Measurements from ENCODE around the gene CFAP61. TPM values are rescaled to one million over a fixed set of nuclear protein-coding genes. Genes with fewer than 3 reads are reported as not detected.
"Not testable (repeated sequence)": the region's sequence is repeated elsewhere in the genome, so short reads cannot be mapped to it uniquely, and the experiment has no call there.

The CFAP61 gene
- total and polyA plus RNA-seq, 8 donors: 0.15 to 0.53 (median 0.33) TPM

DNA sequence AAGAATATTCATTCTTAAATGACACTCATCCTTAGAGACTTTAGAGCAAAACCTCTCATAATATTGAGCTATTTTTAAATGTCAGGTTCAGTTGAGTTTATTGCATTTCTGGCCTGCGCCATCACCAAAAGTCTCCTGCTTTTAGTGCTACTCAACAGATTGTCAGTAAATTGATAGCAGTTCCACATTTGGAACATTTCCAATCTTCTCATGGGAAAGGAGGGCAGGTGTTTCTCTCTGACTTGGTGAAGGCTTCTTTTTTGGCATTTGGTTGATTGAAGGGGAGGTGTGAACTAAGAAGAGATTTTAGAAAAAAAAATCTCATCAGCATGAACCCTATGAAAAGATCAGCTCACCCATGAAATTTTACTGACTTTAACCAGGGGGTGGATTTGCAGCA is 189.6 kb downstream of the CFAP61 start:
- TF ChIP-seq, protein P1, sequence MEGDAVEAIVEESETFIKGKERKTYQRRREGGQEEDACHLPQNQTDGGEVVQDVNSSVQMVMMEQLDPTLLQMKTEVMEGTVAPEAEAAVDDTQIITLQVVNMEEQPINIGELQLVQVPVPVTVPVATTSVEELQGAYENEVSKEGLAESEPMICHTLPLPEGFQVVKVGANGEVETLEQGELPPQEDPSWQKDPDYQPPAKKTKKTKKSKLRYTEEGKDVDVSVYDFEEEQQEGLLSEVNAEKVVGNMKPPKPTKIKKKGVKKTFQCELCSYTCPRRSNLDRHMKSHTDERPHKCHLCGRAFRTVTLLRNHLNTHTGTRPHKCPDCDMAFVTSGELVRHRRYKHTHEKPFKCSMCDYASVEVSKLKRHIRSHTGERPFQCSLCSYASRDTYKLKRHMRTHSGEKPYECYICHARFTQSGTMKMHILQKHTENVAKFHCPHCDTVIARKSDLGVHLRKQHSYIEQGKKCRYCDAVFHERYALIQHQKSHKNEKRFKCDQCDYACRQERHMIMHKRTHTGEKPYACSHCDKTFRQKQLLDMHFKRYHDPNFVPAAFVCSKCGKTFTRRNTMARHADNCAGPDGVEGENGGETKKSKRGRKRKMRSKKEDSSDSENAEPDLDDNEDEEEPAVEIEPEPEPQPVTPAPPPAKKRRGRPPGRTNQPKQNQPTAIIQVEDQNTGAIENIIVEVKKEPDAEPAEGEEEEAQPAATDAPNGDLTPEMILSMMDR (IDR thresholded peaks at IDR 0.05): no peak
- WGBS, 2 donors: 51 to 53% methylated on average over 1 of the region's 1 CpG
- FAIRE-seq: no peak

DNA sequence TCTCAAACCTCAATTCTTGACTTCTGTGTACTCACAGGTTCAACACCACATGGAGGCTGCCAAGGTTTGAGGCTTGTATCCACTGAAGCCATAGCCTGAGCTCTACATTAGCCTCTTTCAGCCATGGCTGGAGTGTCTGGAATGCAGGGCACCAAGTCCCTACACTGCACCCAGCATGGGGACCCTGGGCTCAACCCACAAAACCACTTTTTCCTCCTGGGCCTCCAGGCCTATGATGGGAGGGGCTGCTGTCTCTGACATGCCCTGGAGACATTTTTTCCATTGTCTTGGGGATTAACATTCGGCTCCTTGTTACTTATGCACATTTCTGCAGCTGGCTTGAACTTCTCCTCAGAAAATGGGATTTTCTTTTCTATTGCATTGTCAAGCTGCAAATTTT is 192.1 kb downstream of the CFAP61 start:
- WGBS, 2 donors: 92 to 93% methylated on average over 1 of the region's 1 CpG
- FAIRE-seq; H3K36me3 ChIP-seq; H3K4me3 ChIP-seq; intact Hi-C loops (cut with DNase I); H3K27ac ChIP-seq; H3K27me3 ChIP-seq; DNase-seq; ATAC-seq; H3K9me3 ChIP-seq; H3K4me1 ChIP-seq: not testable (repeated sequence)

More for the DNA sequence above, 189.6 kb downstream of the CFAP61 start:
- DNase-seq: no peak
- Histone ChIP-seq H3K4me1 (no peaks in the 10 kb centered on the region), H3K27ac (no peak overlapping the region), H3K27me3 (no peaks in the 10 kb centered on the region), H3K4me3 (no peak overlapping the region), H3K36me3 (no peaks in the 10 kb centered on the region), H3K9me3 (no peaks in the 10 kb centered on the region)
- intact Hi-C loops (cut with DNase I): no loop called here
- no peak for ATAC-seq

DNA sequence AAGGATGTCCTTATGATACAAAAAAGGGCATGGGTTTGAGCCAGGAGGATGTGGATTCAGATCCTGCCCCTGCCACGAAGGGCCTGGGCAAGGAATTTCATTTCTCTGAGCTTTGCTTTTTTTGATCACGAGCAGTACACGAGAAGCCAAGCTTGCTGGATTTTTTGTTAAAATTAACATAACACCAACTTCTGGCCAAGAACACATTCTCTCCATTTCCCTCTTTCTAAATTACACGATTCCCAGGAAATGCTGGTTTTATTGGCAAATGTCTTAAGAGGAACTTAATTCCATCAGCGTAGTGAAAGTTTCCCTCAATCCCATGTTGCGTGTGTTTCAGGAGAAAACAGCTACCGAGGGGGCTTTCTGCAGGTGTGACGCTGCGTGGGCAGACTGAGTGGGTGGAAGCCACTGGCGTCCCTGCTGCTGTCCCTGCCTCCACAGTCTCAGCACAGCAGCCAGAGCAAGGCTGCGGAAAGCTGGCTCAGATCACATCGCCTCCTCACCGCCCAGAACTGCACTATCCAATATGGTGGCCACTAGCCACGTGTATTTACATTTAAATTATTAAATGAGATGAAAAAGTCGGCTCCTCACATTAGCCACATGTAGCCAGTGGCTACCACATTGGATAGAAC is 194.8 kb downstream of the CFAP61 start:
- Histone ChIP-seq H3K27ac (no peak overlapping the region), H3K4me1 (no peaks in the 10 kb centered on the region), H3K27me3 (no peaks in the 10 kb centered on the region), H3K36me3 (no peaks in the 10 kb centered on the region), H3K4me3 (no peak overlapping the region), H3K9me3 (no peaks in the 10 kb centered on the region)
- TF ChIP-seq, protein P1 (IDR thresholded peaks at IDR 0.05): no peak
- DNase-seq (no peak), FAIRE-seq (no peak), ATAC-seq (no peak)
- 75 to 82% methylated on average over 15 of the region's 15 CpGs for WGBS, 2 donors
- intact Hi-C loops (cut with DNase I): no loop called here

DNA sequence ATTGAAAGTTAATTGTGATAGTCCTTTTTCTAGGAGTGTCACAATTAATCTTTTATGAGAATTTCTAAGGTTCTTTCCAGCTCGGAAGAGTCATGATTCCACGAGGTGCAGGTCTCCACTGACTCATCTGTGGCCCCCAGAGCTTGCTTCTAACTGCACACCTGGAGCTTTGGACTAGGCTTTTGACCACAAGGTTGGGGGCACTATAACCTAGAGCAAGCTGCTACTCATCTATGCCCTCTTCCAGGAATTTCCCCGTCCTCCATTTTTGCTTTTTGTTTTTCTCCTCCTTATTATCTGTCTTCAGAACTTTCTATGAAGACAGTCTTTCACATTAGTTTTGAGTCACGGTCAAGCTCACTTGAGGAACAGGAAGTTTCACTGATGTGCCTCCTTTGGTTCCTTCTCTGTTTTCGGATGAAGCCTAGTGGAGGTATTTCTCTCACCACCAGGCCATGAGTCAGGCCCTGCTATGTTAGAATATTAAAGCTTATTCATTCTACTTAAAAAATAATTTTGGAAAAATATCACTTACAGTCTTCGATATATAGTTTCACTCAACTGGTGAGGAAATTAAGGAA is 196.4 kb downstream of the CFAP61 start:
- ATAC-seq (no peak), FAIRE-seq (no peak), DNase-seq (no peak)
- TF ChIP-seq, protein P1 (IDR thresholded peaks at IDR 0.05): no peak
- Histone ChIP-seq H3K27ac (no peak overlapping the region), H3K27me3 (no peaks in the 10 kb centered on the region), H3K4me1 (no peaks in the 10 kb centered on the region), H3K36me3 (no peaks in the 10 kb centered on the region), H3K4me3 (no peak overlapping the region), H3K9me3 (no peaks in the 10 kb centered on the region)
- intact Hi-C loops (cut with DNase I): no loop called here
- 76 to 86% methylated on average over 6 of the region's 6 CpGs for WGBS, 2 donors

DNA sequence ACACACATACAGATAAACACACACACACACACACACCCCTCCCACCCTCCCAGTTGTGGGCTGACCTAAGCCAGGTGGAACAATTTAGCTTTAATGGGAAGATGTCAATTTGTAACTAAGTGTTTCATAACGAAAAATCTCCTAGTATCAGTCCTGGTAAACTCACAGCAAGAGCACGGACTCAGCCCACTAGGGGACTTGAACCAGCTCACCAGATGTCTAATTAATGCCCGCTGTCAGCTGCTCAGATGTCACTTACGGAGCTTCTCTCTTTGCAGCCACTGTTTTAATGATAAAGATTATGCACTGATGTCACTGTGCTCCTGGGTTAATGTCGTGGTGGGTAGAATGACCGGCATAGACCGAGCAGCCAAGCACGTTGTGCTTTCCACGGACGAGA is 199.0 kb downstream of the CFAP61 start:
- no peaks in the 10 kb centered on the region for H3K4me1 ChIP-seq
- H3K27me3 ChIP-seq: no peaks in the 10 kb centered on the region
- no peak overlapping the region for H3K27ac ChIP-seq
- intact Hi-C loops (cut with DNase I): no loop called here
- no peak for DNase-seq
- WGBS, 2 donors: 75 to 83% methylated on average over 10 of the region's 10 CpGs
- H3K4me3 ChIP-seq: no peak overlapping the region
- H3K9me3 ChIP-seq: no peaks in the 10 kb centered on the region
- ATAC-seq: no peak
- no peak for FAIRE-seq
- no peaks in the 10 kb centered on the region for H3K36me3 ChIP-seq
- TF ChIP-seq, protein P1 (IDR thresholded peaks at IDR 0.05): no peak

All from pancreas (tissue), 10 donors.